Gastroesophageal sphincter (tissue), 4 donors: ENCODE measurements around the gene RPLP1. TPM values are rescaled to one million over a fixed set of nuclear protein-coding genes. Genes with fewer than 3 reads are reported as not detected.

Source experiments
- ATAC-seq: fragments of 150-250 bp; one replicate; pipeline ENCODE4 v1.9.1; 2016; ENCODE audit warnings: mild to moderate bottlenecking, moderate library complexity
- H3K27ac ChIP-seq, 4 donors: fragments of 200-600 bp; sonication (generic) in 3 of 4; 1 replicate in 3 of 4; 2 replicates in 1 of 4; pipeline ENCODE4 v1.5.1; 2016 to 2019
- H3K27me3 ChIP-seq: fragments of 200-600 bp; sonication (generic); one replicate; pipeline ENCODE4 v1.5.1; 2019
- H3K36me3 ChIP-seq, 2 donors: fragments of 200-600 bp; sonication (generic); one replicate each; pipeline ENCODE4 v1.5.1; 2019; ENCODE audit warnings: control low read depth in 1 of 2
- H3K4me1 ChIP-seq, 3 donors: fragments of 200-600 bp; sonication (generic); 1 replicate in 2 of 3; 2 replicates in 1 of 3; pipeline ENCODE4 v1.5.1; 2016 to 2019; ENCODE audit warnings: control low read depth in 2 of 3
- H3K4me3 ChIP-seq, 2 donors: fragments of 200-600 bp; sonication (generic); one replicate each; pipeline ENCODE4 v1.5.1; 2019; ENCODE audit warnings: mild to moderate bottlenecking in 1 of 2, moderate library complexity in 1 of 2
- H3K9me3 ChIP-seq, 3 donors: fragments of 200-600 bp; sonication (generic); one replicate each; pipeline ENCODE4 v1.5.1; 2017 to 2019; ENCODE audit warnings: control low read depth in 2 of 3
- EP300 ChIP-seq: sonication (generic); formaldehyde crosslinking; IDR thresholded peaks from one replicate; pipeline ENCODE4 v1.6.1; 2017; ENCODE audit warnings: antibody characterized with exemption, mild to moderate bottlenecking
- POLR2A ChIP-seq, 2 donors: fragments of 450-650 bp; IDR thresholded peaks; one replicate each; pipeline ENCODE4 v1.6.1; 2017; ENCODE audit warnings: antibody characterized with exemption in 2 of 2, mild to moderate bottlenecking in 2 of 2, moderate library complexity in 1 of 2
- POLR2AphosphoS5 ChIP-seq: sonication (generic); formaldehyde crosslinking; IDR thresholded peaks from one replicate; pipeline ENCODE4 v1.6.1; 2017; ENCODE audit warnings: antibody characterized with exemption
- WGBS, 2 donors: methylation state at CpG; one replicate each; pipeline ENCODE4 v1.1.5; 2018; ENCODE audit warnings: low coverage in 1 of 2; 5-methylcytosine and 5-hydroxymethylcytosine counted together
- total RNA-seq, 4 donors: library from RNA; depleted of rRNA; stranded (reverse); fragments of >200 nt; gene quantifications; one replicate each; pipeline ENCODE4 v1.1.0, GENCODE V29; 2016
- TF ChIP-seq, protein P1 (sequence below), 4 experiments: fragments of 200-600 bp in 2 of 4; fragments of 450-650 bp in 2 of 4; sonication (generic) in 1 of 4; IDR thresholded peaks; one replicate each; pipeline ENCODE4 v1.5.1; 2017 to 2019; ENCODE audit warnings: antibody characterized with exemption in 4 of 4, mild to moderate bottlenecking in 2 of 4, moderate library complexity in 2 of 4

The RPLP1 gene
- total RNA-seq, 4 donors from 2014 or later, result 337 to 657 (median 426) TPM

DNA sequence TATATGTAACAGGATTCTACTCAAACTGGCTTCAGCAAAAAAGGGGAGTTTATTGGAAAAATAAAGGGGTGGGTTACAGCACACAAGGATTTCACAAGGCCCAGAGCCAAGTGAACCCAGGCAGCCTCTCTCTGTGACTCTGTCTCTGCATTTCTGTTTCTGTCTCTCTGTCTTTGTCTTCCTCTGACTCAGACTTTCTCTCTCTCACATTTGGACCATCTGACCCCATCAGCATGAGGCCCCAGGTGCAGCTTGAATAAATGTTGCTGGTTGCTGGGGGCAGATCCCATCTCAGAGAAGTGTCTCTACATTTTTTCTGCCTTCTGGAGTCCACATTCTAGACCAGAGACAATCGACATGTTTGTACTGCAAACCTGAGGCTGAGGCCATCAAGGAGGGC lies 45.0 kb downstream of the RPLP1 start:
- no peaks in the 10 kb centered on the region for H3K36me3 ChIP-seq
- no peak for TF ChIP-seq POLR2AphosphoS5
- TF ChIP-seq EP300, result no peak
- TF ChIP-seq POLR2A (IDR thresholded peaks at IDR 0.05), result no peak
- TF ChIP-seq, protein P1, sequence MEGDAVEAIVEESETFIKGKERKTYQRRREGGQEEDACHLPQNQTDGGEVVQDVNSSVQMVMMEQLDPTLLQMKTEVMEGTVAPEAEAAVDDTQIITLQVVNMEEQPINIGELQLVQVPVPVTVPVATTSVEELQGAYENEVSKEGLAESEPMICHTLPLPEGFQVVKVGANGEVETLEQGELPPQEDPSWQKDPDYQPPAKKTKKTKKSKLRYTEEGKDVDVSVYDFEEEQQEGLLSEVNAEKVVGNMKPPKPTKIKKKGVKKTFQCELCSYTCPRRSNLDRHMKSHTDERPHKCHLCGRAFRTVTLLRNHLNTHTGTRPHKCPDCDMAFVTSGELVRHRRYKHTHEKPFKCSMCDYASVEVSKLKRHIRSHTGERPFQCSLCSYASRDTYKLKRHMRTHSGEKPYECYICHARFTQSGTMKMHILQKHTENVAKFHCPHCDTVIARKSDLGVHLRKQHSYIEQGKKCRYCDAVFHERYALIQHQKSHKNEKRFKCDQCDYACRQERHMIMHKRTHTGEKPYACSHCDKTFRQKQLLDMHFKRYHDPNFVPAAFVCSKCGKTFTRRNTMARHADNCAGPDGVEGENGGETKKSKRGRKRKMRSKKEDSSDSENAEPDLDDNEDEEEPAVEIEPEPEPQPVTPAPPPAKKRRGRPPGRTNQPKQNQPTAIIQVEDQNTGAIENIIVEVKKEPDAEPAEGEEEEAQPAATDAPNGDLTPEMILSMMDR (IDR thresholded peaks at IDR 0.05), result no peak
- H3K27ac ChIP-seq, result no peak overlapping the region
- no peak overlapping the region for H3K4me3 ChIP-seq
- ATAC-seq, result no peak
- H3K4me1 ChIP-seq, result peaks cover 0 to 13% (median 0%) of the 10 kb centered on the region in 3 donors
- WGBS, 2 donors, result 89 to 100% methylated on average over 1 of the region's 1 CpG
- no peaks in the 10 kb centered on the region for H3K9me3 ChIP-seq
- no peaks in the 10 kb centered on the region for H3K27me3 ChIP-seq

DNA sequence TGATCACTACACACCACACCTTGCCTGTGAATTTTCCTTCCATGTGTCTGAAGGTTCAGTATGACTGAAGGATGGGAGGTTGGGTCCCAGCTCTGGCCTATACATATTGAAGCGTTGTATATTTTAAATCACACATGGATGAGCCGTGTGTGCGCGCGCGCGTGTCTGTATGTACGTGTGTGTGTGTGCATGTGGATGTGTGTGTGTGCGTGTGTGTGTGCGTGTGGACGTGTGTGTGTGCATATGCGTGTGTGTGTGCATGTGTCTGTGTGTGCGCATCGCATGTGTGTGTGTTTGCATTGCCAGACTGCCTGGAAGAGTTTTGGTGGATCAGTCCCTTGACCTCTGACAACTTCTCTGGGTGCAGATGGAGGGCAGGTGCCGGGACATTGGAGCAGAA lies 45.7 kb downstream of the RPLP1 start:
- Histone ChIP-seq H3K36me3 (no peaks in the 10 kb centered on the region), H3K27ac (no peak overlapping the region), H3K4me1 (peaks cover 0 to 13% (median 0%) of the 10 kb centered on the region in 3 donors), H3K27me3 (no peaks in the 10 kb centered on the region), H3K4me3 (no peak overlapping the region), H3K9me3 (no peaks in the 10 kb centered on the region)
- TF ChIP-seq POLR2AphosphoS5, result no peak
- TF ChIP-seq POLR2A (IDR thresholded peaks at IDR 0.05), result no peak
- TF ChIP-seq EP300, result no peak
- TF ChIP-seq, protein P1 (IDR thresholded peaks at IDR 0.05), result no peak
- WGBS, 2 donors, result 90 to 93% methylated on average over 5 to 15 of the region's 15 CpGs
- ATAC-seq, result no peak

- no peaks in the 10 kb centered on the region for H3K36me3 ChIP-seq
- no peak for ATAC-seq
- H3K27ac ChIP-seq, result no peak overlapping the region
- H3K4me3 ChIP-seq, result no peak overlapping the region
- peaks cover 0 to 13% (median 0%) of the 10 kb centered on the region in 3 donors for H3K4me1 ChIP-seq
- H3K27me3 ChIP-seq, result no peaks in the 10 kb centered on the region
- no peaks in the 10 kb centered on the region for H3K9me3 ChIP-seq
- 100% methylated on average over 3 of the region's 6 CpGs; no CpG with 5 or more reads in 1 of the 2 donors for WGBS, 2 donors
- TF ChIP-seq POLR2A (IDR thresholded peaks at IDR 0.05), result no peak
- no peak for TF ChIP-seq POLR2AphosphoS5
- TF ChIP-seq, protein P1 (IDR thresholded peaks at IDR 0.05), result no peak
- TF ChIP-seq EP300, result no peak
Measured at GRCh38 chr15:69498987-69499386, 46.4 kb downstream of the RPLP1 start.

- H3K4me1 ChIP-seq, result peaks cover 0 to 13% (median 0%) of the 10 kb centered on the region in 3 donors
- TF ChIP-seq, protein P1 (IDR thresholded peaks at IDR 0.05), result no peak
- TF ChIP-seq POLR2A (IDR thresholded peaks at IDR 0.05), result no peak
- no peak for TF ChIP-seq POLR2AphosphoS5
- TF ChIP-seq EP300, result no peak
- no peak overlapping the region for H3K4me3 ChIP-seq
- H3K27ac ChIP-seq, result peak overlapping the region in 1 of 4 donors; percentile 21
- WGBS, 2 donors, result 64% methylated on average over 4 of the region's 14 CpGs; no CpG with 5 or more reads in 1 of the 2 donors
- no peaks in the 10 kb centered on the region for H3K27me3 ChIP-seq
- ATAC-seq, result no peak
- no peaks in the 10 kb centered on the region for H3K9me3 ChIP-seq
- H3K36me3 ChIP-seq, result no peaks in the 10 kb centered on the region
Measured at GRCh38 chr15:69499521-69500211, 47.0 kb downstream of the RPLP1 start.

DNA sequence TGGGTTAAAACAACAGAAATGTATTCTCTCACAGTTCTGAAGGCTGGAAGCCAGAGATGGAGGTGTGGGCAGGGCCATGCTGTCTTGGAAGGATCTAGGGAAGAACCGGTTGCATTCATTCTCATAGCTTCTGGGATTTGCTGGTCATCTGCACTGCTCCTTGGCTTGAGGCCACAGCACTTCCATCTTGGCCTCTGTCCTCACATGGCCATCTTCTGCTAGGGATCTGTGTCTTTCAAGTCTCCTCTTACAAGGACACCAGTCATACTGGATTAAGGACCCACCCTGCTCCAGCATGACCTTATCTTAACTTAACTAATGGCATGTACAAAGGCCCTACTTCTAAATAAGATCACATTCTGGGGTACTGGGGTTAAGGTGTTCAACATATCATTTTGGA lies 47.7 kb downstream of the RPLP1 start:
- peaks cover 0 to 13% (median 0%) of the 10 kb centered on the region in 3 donors for H3K4me1 ChIP-seq
- H3K27me3 ChIP-seq, result no peaks in the 10 kb centered on the region
- H3K4me3 ChIP-seq, result no peak overlapping the region
- H3K36me3 ChIP-seq, result no peaks in the 10 kb centered on the region
- no peak overlapping the region for H3K27ac ChIP-seq
- no peaks in the 10 kb centered on the region for H3K9me3 ChIP-seq
- TF ChIP-seq EP300 (no peak), POLR2A (IDR thresholded peaks at IDR 0.05) (no peak), POLR2AphosphoS5 (no peak)
- TF ChIP-seq, protein P1 (IDR thresholded peaks at IDR 0.05), result no peak
- WGBS, 2 donors, result 14 to 100% methylated on average over 1 of the region's 1 CpG
- ATAC-seq, result no peak
